NCI-H2196 (cell line): ENCODE measurements around the gene ERVFRD-1.
"Not testable (repeated sequence)": the region's sequence is repeated elsewhere in the genome, so short reads cannot be mapped to it uniquely, and the experiment has no call there.

Experiments
- DNase-seq: peaks from one replicate; lab custom pipeline; 2025; ENCODE audit not compliant: unreplicated experiment; lab: John Stamatoyannopoulos, UW

Gene ERVFRD-1

GRCh38 chr6:11092668-11093375 lies 18.7 kb downstream of the ERVFRD-1 start:
- DNase-seq, result no peak

GRCh38 chr6:11091141-11091540 lies 20.4 kb downstream of the ERVFRD-1 start:
- not testable (repeated sequence) for DNase-seq

GRCh38 chr6:11089695-11090094 lies 21.8 kb downstream of the ERVFRD-1 start:
- no peak for DNase-seq

- not testable (repeated sequence) for DNase-seq
Observed at GRCh38 chr6:11087141-11087812, 24.2 kb downstream of the ERVFRD-1 start.

GRCh38 chr6:11085758-11086435 lies 25.6 kb downstream of the ERVFRD-1 start:
- no peak for DNase-seq

- no peak for DNase-seq
Observed at GRCh38 chr6:11083956-11084355, 27.6 kb downstream of the ERVFRD-1 start.

GRCh38 chr6:11083491-11083890 lies 28.0 kb downstream of the ERVFRD-1 start:
- no peak for DNase-seq

- DNase-seq, result no peak
Observed at GRCh38 chr6:11080296-11080695, 31.2 kb downstream of the ERVFRD-1 start.

- no peak for DNase-seq
Observed at GRCh38 chr6:11078266-11078665, 33.3 kb downstream of the ERVFRD-1 start.

GRCh38 chr6:11076540-11076939 lies 35.0 kb downstream of the ERVFRD-1 start:
- DNase-seq, result no peak

GRCh38 chr6:11072101-11072500 lies 39.4 kb downstream of the ERVFRD-1 start:
- no peak for DNase-seq

GRCh38 chr6:11069760-11070159 lies 41.8 kb downstream of the ERVFRD-1 start:
- DNase-seq, result no peak

- DNase-seq, result peak; percentile 77
Observed at GRCh38 chr6:11067348-11067747, 44.2 kb downstream of the ERVFRD-1 start.

GRCh38 chr6:11066505-11067347 lies 44.8 kb downstream of the ERVFRD-1 start:
- no peak for DNase-seq

GRCh38 chr6:11065436-11066202 lies 45.9 kb downstream of the ERVFRD-1 start:
- no peak for DNase-seq

- no peak for DNase-seq
Observed at GRCh38 chr6:11064836-11065235, 46.7 kb downstream of the ERVFRD-1 start.

- DNase-seq, result no peak
Observed at GRCh38 chr6:11062715-11063114, 48.8 kb downstream of the ERVFRD-1 start.

- DNase-seq, result no peak
Observed at GRCh38 chr6:11062083-11062482, 49.4 kb downstream of the ERVFRD-1 start.

- DNase-seq, result no peak
Observed at GRCh38 chr6:11058406-11058805, 53.1 kb downstream of the ERVFRD-1 start.

- no peak for DNase-seq
Observed at GRCh38 chr6:11056871-11057270, 54.7 kb downstream of the ERVFRD-1 start.
